BJ (cell line): ENCODE measurements around the gene KIR3DL1. TPM values are rescaled to one million over a fixed set of nuclear protein-coding genes. Genes with fewer than 3 reads are reported as not detected.

Experiments
- CTCF ChIA-PET: fragments of 350-600 bp; formaldehyde crosslinking; extraction: SDS; loops from one replicate; lab custom pipeline; 2021; ENCODE audit warnings: antibody characterized with exemption, inconsistent platforms; lab: Yijun Ruan, JAX
- POLR2A ChIA-PET: fragments of 300-600 bp; sonication (Branson Sonifier 250); formaldehyde crosslinking; extraction: SDS; loops from one replicate; lab custom pipeline; 2021; ENCODE audit warnings: antibody characterized with exemption; lab: Charles Lee
- DNase-seq: peaks from one replicate; pipeline ENCODE4 v3.0.0-alpha.2; 2011; ENCODE audit warnings: low read depth
- H3K27me3 ChIP-seq: 2 replicates; pipeline ENCODE4 v1.6.0; 2011; ENCODE audit warnings: low read length; ENCODE audit not compliant: control insufficient read depth, insufficient read depth
- H3K36me3 ChIP-seq: 2 replicates; pipeline ENCODE4 v1.5.1; 2011; ENCODE audit warnings: low read length; ENCODE audit not compliant: control insufficient read depth, insufficient read depth
- H3K4me3 ChIP-seq: 2 replicates; pipeline ENCODE4 v1.5.1; 2011; ENCODE audit warnings: low read depth, mild to moderate bottlenecking, control low read depth, low read length
- polyA plus RNA-seq: library from polyadenylated mRNA; depleted of rRNA; stranded (reverse); fragments of >200 nt; gene quantifications from 2 replicates; pipeline ENCODE4 v1.2.3, GENCODE V29; 2011
- TF ChIP-seq, protein P1 (sequence below): IDR thresholded peaks from 2 replicates; pipeline ENCODE4 v1.5.1; 2011; ENCODE audit warnings: low read depth, mild to moderate bottlenecking, control low read depth, inconsistent platforms, low read length, moderate library complexity; ENCODE audit not compliant: insufficient read depth

KIR3DL1 gene
- polyA plus RNA-seq, 1 experiment: not detected

DNA sequence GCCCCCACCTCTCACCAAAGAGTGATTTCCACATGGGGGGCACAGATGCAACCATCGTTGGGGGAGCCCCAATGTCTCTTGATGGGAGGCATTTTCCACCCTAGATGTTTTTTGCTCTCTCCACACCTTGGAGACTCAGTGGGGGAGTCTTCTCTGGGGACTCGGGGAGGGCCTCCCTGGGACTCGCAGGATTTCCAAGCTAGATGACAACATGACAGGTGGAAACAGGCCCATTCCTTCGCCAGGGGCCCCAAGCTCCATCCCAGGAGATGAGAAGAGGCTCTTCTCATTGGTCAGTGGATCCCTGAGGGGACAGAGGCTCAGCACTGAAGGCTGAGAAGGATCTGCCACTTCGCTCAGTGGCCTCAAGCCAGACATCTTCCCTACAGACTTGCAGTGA is 25.6 kb upstream of the KIR3DL1 start:
- Histone ChIP-seq H3K4me3 (no peak overlapping the region), H3K36me3 (no peaks in the 10 kb centered on the region), H3K27me3 (no peaks in the 10 kb centered on the region)
- TF ChIP-seq, protein P1, sequence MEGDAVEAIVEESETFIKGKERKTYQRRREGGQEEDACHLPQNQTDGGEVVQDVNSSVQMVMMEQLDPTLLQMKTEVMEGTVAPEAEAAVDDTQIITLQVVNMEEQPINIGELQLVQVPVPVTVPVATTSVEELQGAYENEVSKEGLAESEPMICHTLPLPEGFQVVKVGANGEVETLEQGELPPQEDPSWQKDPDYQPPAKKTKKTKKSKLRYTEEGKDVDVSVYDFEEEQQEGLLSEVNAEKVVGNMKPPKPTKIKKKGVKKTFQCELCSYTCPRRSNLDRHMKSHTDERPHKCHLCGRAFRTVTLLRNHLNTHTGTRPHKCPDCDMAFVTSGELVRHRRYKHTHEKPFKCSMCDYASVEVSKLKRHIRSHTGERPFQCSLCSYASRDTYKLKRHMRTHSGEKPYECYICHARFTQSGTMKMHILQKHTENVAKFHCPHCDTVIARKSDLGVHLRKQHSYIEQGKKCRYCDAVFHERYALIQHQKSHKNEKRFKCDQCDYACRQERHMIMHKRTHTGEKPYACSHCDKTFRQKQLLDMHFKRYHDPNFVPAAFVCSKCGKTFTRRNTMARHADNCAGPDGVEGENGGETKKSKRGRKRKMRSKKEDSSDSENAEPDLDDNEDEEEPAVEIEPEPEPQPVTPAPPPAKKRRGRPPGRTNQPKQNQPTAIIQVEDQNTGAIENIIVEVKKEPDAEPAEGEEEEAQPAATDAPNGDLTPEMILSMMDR: no peak
- POLR2A ChIA-PET: no interaction called here
- CTCF ChIA-PET: no interaction called here
- DNase-seq: no peak

DNA sequence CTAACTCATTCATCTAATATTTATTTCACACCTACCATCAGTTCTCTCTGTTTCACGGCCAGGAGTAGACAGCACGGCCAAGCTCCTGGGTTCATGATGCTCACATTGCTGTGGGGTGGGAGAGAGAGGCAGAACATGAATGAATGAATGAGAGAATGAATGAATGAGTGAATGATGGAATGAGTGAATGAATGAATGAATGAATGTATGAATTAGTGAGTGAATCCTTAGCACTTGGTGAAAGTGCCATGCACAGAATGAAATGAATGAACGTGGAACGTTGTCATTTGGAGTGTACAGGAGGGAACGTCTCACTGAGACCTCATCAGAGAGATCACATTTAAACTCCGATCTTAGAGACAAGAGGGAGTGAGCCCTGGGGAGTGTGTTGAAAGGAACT is 24.8 kb upstream of the KIR3DL1 start:
- Histone ChIP-seq H3K4me3 (no peak overlapping the region), H3K36me3 (no peaks in the 10 kb centered on the region), H3K27me3 (no peaks in the 10 kb centered on the region)
- DNase-seq: no peak
- ChIA-PET POLR2A (no interaction called here), CTCF (no interaction called here)
- TF ChIP-seq, protein P1: no peak

DNA sequence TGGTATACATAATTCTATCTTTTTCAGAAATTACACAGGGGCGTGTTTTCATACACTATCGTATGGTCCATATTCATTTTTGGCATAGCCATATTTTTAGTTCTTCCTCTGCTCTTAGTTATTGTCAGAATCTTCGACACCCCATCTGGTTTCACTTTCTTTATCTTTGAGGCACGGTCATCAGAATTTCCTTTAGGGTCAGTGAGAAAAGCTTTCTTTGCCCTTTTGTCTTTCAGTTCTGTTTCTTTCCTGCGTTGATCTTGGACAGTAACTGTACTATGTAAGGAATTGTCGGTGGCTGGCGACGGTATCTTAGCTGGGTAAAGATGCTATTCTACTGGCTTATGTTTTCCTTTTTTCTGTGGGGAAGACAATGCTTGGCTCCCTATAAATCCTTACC is 23.5 kb upstream of the KIR3DL1 start:
- TF ChIP-seq, protein P1: no peak
- POLR2A ChIA-PET: no interaction called here

DNA sequence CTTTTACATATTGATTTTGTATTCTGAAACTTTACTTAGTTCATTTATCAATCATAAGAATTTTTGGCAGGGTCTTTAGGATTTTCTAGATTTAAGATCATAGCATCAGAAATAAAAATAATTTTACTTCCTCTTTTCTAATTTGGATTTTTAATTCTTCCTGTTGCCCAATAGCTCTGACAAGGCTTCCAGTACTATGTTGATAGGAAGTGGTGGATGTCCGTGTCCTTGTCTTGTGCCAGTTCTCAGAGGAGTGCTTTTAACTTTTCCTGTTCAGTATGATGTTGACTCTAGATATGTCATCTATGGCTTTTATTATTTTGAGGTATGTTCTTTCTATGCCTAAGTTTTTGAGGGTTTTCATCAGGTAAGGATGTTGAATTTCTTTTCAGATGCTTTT is 20.5 kb upstream of the KIR3DL1 start:
- DNase-seq: no peak
- Histone ChIP-seq H3K27me3 (no peaks in the 10 kb centered on the region), H3K4me3 (no peak overlapping the region), H3K36me3 (no peaks in the 10 kb centered on the region)
- TF ChIP-seq, protein P1: no peak
- POLR2A ChIA-PET: no interaction called here
- CTCF ChIA-PET: no interaction called here

More for the DNA sequence above, 23.5 kb upstream of the KIR3DL1 start:
- H3K27me3 ChIP-seq: no peaks in the 10 kb centered on the region
- CTCF ChIA-PET: no interaction called here
- no peak overlapping the region for H3K4me3 ChIP-seq
- no peaks in the 10 kb centered on the region for H3K36me3 ChIP-seq
- no peak for DNase-seq

DNA sequence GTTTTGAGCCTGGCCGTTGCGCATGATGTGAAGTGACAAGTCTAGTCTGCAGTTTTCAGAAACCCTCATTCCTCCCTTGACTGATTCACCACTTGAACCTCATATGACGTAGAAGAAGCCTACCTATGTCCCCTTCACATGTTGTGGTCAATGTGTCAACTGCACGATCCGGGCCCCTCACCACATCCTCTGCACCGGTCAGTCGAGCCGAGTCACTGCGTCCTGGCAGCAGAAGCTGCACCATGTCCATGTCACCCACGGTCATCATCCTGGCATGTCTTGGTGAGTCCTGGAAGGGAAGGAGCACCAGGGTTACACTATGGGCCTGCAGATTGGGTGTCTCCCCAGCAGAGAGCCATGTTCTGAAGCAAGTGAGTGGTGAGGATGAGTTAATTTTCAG is 12.9 kb upstream of the KIR3DL1 start, which contains the start of gene KIR2DL4:
Gene KIR2DL4, plus strand, starts transcription at position 201 of the 400 bp plus-strand sequence. Its CDS starts 42 bp downstream, at position 243.
- Histone ChIP-seq H3K36me3 (no peaks in the 10 kb centered on the region), H3K4me3 (no peak within 1 kb of the TSS), H3K27me3 (no peaks in the 10 kb centered on the region)
- no peak for DNase-seq
- ChIA-PET CTCF (no interaction called here), POLR2A (no interaction called here)
- TF ChIP-seq, protein P1: no peak
